Activated CD8-positive, alpha-beta T cell treated with anti-CD3 and anti-CD28 coated beads for 36 hours (primary cell): Measurements from ENCODE around the gene CNPY1. TPM values are rescaled to one million over a fixed set of nuclear protein-coding genes. Genes with fewer than 3 reads are reported as not detected.

Source experiments
- ATAC-seq: fragments of 200-7000 bp; cut with Tn5 transposase; one replicate; pipeline ENCODE4 v1.10.0; 2021; ENCODE audit warnings: mild to moderate bottlenecking, moderate library complexity
- CTCF ChIA-PET: fragments of 350-600 bp; sonication (Branson Sonifier 250); formaldehyde crosslinking; loops from one replicate; lab custom pipeline; 2021; ENCODE audit warnings: antibody characterized with exemption; lab: Charles Lee
- POLR2A ChIA-PET: fragments of 350-600 bp; sonication (Branson Sonifier 250); formaldehyde crosslinking; loops from one replicate; lab custom pipeline; 2021; ENCODE audit warnings: antibody characterized with exemption; lab: Charles Lee
- DNase-seq: peaks from one replicate; pipeline ENCODE4 v3.0.0-alpha.2; 2020
- H3K27ac Mint-ChIP-seq: one replicate; pipeline ENCODE4 v1.8.0; 2021; ENCODE audit warnings: mild to moderate bottlenecking, mixed read lengths
- H3K27me3 Mint-ChIP-seq: one replicate; pipeline ENCODE4 v1.8.0; 2021; ENCODE audit warnings: mixed read lengths
- H3K36me3 Mint-ChIP-seq: one replicate; pipeline ENCODE4 v1.8.0; 2021; ENCODE audit warnings: low read depth, mixed read lengths
- H3K4me1 Mint-ChIP-seq: one replicate; pipeline ENCODE4 v1.8.0; 2021; ENCODE audit warnings: low read depth, mixed read lengths
- H3K4me3 Mint-ChIP-seq: one replicate; pipeline ENCODE4 v1.8.0; 2021; ENCODE audit warnings: mild to moderate bottlenecking, moderate library complexity, mixed read lengths
- H3K9me3 Mint-ChIP-seq: one replicate; pipeline ENCODE4 v1.8.0; 2021; ENCODE audit warnings: mixed read lengths
- intact Hi-C: fragments of 100-400 bp; cut with micrococcal nuclease; formaldehyde crosslinking; loops from one replicate; pipeline ENCODE4 v1.10.0; 2022
- total RNA-seq, 2 experiments: library from RNA; stranded (reverse); gene quantifications; one replicate each; pipeline ENCODE4 v1.2.3, GENCODE V29; 2021
- TF ChIP-seq, protein P1 (sequence below): fragments of 200-600 bp; IDR thresholded peaks from one replicate; pipeline ENCODE4 v1.8.0; 2022; ENCODE audit warnings: antibody characterized with exemption, mild to moderate bottlenecking

The CNPY1 gene
- total RNA-seq, 2 experiments from 2014 or later = not detected

DNA sequence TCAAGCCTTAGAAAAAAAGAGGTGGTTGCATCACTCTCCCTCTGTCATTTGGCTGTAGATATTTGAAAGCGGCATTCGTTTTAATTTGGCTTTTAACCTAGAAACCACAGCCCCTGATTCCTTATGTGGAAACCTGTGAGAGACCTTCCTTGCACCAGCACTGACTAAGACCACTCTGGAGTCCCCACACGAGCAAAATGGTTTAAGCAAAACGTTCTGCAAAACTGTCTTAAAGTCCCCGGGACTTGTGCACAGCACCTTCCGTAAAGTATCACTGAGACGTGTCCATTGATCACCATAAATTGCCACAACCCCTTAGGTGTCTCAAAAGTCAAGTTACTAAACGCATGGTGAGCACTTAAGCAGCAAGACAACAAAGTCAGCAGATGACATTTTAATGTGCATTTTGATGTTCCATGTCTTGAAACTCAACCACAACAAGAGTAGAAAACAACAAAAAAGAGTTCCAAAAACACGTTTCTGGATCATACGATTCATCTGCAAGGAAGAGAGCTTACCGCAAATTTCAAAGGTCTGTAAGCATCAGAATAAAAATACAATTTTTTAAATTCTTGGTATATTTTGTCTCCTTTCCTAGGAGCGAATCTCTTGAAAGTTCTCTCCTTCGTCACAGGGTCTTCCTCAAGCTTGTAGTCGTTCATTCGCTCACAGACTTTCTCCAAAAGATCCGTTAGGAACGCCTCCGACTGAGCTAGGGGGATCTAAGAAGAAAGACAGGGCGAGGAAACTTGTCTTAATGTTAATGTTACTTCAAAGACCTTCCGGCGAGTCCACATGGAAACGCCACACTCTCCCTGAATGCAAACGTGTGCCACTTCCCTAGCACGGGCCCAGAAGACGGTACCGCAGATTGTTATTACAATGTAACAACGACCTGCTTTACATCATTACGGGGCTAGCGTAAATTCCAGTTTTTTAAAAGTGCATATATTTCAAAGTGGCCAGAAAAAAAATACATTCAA is 37.7 kb downstream of the CNPY1 start:
- Mint-ChIP-seq H3K27ac (no peak overlapping the region), H3K36me3 (no peaks in the 10 kb centered on the region), H3K4me3 (peak overlapping the region; percentile 21), H3K27me3 (peaks cover 74% of the 10 kb centered on the region), H3K4me1 (peaks cover 19% of the 10 kb centered on the region), H3K9me3 (no peaks in the 10 kb centered on the region)
- ChIA-PET POLR2A (interaction anchor here (0.6 kb wide), 1 partner anchor 52 kb away, joined by 3 read pairs; no protein-coding TSS in a partner anchor), CTCF (interaction anchor here (1.0 kb wide), 1 partner anchor 129 kb away, joined by 4 read pairs; no protein-coding TSS in a partner anchor)
- DNase-seq (no peak), ATAC-seq (no peak)
- TF ChIP-seq, protein P1, sequence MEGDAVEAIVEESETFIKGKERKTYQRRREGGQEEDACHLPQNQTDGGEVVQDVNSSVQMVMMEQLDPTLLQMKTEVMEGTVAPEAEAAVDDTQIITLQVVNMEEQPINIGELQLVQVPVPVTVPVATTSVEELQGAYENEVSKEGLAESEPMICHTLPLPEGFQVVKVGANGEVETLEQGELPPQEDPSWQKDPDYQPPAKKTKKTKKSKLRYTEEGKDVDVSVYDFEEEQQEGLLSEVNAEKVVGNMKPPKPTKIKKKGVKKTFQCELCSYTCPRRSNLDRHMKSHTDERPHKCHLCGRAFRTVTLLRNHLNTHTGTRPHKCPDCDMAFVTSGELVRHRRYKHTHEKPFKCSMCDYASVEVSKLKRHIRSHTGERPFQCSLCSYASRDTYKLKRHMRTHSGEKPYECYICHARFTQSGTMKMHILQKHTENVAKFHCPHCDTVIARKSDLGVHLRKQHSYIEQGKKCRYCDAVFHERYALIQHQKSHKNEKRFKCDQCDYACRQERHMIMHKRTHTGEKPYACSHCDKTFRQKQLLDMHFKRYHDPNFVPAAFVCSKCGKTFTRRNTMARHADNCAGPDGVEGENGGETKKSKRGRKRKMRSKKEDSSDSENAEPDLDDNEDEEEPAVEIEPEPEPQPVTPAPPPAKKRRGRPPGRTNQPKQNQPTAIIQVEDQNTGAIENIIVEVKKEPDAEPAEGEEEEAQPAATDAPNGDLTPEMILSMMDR = no peak
- intact Hi-C loops = loop anchor here (2.0 to 10.0 kb wide), 5 partner anchors 41 to 1496 kb away; no protein-coding TSS in a partner anchor

DNA sequence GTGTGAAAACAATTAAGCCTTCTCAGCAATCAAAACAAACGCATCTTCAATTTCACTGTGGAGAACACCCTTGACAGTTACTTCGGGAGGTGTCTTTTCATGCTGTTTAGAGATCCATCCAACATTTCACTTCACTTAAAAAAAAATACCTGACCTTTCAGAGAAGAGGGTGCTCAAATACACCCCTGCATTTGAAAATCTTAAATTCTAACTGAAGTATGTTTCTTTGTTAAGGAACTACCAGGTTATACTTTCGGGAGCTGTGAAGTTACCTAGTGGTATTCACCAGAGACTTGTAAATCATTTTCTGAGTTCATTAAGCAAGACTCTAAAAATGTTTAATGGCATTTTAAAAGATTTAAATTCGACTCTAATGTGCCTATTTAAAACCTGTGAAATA is 38.8 kb downstream of the CNPY1 start:
- H3K4me3 Mint-ChIP-seq = no peak overlapping the region
- intact Hi-C loops = loop anchor here (5.0 to 10.0 kb wide), 4 partner anchors 40 to 1497 kb away; no protein-coding TSS in a partner anchor
- CTCF ChIA-PET = interaction anchor here (0.9 to 1.2 kb wide), 2 partner anchors 18 to 26 kb away, joined by 3 read pairs; no protein-coding TSS in a partner anchor
- peaks cover 19% of the 10 kb centered on the region for H3K4me1 Mint-ChIP-seq
- POLR2A ChIA-PET = interaction anchor here (1.2 kb wide), 1 partner anchor 10 kb away, joined by 3 read pairs; no protein-coding TSS in a partner anchor
- ATAC-seq (no peak), DNase-seq (no peak)
- TF ChIP-seq, protein P1 = no peak
- no peak overlapping the region for H3K27ac Mint-ChIP-seq
- H3K27me3 Mint-ChIP-seq = peaks cover 78% of the 10 kb centered on the region
- no peaks in the 10 kb centered on the region for H3K9me3 Mint-ChIP-seq
- no peaks in the 10 kb centered on the region for H3K36me3 Mint-ChIP-seq

DNA sequence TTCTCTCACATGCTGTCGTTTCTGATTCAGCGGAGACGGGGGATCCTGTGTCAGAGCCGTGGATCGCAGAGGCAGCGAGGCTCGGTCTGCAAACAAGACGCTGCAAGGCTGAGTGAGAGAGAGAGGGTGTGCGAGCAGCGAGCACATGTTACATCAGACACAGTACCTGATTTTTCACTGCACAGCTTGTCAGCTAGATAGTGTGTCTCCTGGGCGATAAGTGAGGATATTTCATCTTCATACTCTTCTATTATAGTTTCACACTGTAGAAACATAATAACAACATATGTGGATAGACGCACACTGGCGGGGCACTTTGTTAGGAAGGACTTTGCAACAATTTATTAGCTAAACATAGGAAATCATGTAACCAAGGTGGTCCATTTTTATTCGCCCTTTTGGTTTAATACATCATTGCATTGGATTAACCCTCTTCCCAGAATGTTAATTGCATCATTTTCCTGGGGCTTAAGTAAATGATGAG is 39.5 kb downstream of the CNPY1 start:
- ChIA-PET CTCF (interaction anchor here (0.9 to 1.2 kb wide), 2 partner anchors 17 to 26 kb away, joined by 3 read pairs; no protein-coding TSS in a partner anchor), POLR2A (interaction anchor here (1.2 kb wide), 1 partner anchor 10 kb away, joined by 3 read pairs; no protein-coding TSS in a partner anchor)
- peaks cover 75% of the 10 kb centered on the region for H3K27me3 Mint-ChIP-seq
- DNase-seq (peak; percentile 45), ATAC-seq (no peak)
- peaks cover 19% of the 10 kb centered on the region for H3K4me1 Mint-ChIP-seq
- H3K4me3 Mint-ChIP-seq = no peak overlapping the region
- TF ChIP-seq, protein P1 = no peak
- no peaks in the 10 kb centered on the region for H3K36me3 Mint-ChIP-seq
- no peak overlapping the region for H3K27ac Mint-ChIP-seq
- intact Hi-C loops = loop anchor here (5.0 to 10.0 kb wide), 4 partner anchors 40 to 1498 kb away; no protein-coding TSS in a partner anchor
- H3K9me3 Mint-ChIP-seq = no peaks in the 10 kb centered on the region

DNA sequence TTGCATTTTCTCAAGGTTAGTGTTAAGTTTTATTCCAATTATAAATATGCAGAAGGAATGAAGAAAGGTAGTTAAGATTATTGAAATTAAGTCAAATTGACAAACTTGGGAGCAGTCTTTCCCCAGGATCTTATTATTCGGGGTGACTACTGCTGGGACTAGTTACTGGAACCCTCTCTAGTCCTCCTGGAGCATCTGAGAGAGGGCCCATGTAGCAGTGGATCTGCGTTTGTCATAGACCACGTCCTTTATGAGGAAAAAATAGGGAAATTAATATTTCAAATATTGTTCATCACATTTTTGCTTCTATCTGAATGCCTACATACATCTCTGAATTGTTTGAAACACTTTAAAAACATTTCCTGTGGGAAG is 41.0 kb downstream of the CNPY1 start:
- POLR2A ChIA-PET = no interaction called here
- Mint-ChIP-seq H3K4me3 (no peak overlapping the region), H3K4me1 (peaks cover 18% of the 10 kb centered on the region), H3K27me3 (peaks cover 73% of the 10 kb centered on the region), H3K27ac (no peak overlapping the region), H3K36me3 (no peaks in the 10 kb centered on the region), H3K9me3 (no peaks in the 10 kb centered on the region)
- DNase-seq (no peak), ATAC-seq (no peak)
- intact Hi-C loops = loop anchor here (5.0 to 10.0 kb wide), 4 partner anchors 38 to 1499 kb away; no protein-coding TSS in a partner anchor
- TF ChIP-seq, protein P1 = no peak
- CTCF ChIA-PET = no interaction called here
